GM13977 (cell line): ENCODE measurements around the gene FAM81A.
"Not testable (repeated sequence)": the region's sequence is repeated elsewhere in the genome, so short reads cannot be mapped to it uniquely, and the experiment has no call there.

Source experiments
- DNase-seq: peaks from one replicate; pipeline ENCODE4 v3.0.0; 2012; ENCODE audit warnings: low spot score
- in situ Hi-C: fragments of 300-500 bp; cut with MboI; formaldehyde crosslinking; loops from one replicate; pipeline ENCODE4 v1.12.0; 2022; ENCODE audit warnings: low sequenced_read_pairs, low pct_unique_long_range_greater_than_20kb, mixed read lengths, inconsistent platforms; ENCODE audit not compliant: unreplicated experiment
- TF ChIP-seq, protein P1 (sequence below): IDR thresholded peaks from 2 replicates; pipeline ENCODE4 v1.5.1; 2012; ENCODE audit warnings: mild to moderate bottlenecking, control low read depth; ENCODE audit not compliant: insufficient read depth; ENCODE audit errors: extremely low read depth, missing control alignments

Gene FAM81A

DNA sequence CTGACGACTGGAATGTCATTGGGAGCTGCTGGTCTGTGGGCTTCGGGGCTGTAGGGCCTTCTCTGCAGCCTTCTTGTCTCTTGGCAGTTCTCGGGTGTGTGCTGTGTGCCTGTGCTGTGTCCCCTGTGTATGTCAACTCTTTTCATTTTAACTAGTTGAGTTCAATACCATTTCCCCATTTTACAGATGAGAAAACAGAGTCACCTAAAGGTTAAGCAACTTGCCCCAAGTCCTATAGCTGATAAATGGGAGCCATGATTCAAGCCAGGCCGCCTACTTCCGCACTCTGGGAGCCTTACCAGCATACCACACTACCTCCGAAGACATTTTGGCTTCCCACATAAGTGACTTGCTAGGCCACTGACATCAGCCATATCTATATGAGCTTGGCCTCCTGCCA, 85.7 kb downstream of the FAM81A start:
- DNase-seq, result no peak
- in situ Hi-C loops, result no loop called here
- TF ChIP-seq, protein P1, sequence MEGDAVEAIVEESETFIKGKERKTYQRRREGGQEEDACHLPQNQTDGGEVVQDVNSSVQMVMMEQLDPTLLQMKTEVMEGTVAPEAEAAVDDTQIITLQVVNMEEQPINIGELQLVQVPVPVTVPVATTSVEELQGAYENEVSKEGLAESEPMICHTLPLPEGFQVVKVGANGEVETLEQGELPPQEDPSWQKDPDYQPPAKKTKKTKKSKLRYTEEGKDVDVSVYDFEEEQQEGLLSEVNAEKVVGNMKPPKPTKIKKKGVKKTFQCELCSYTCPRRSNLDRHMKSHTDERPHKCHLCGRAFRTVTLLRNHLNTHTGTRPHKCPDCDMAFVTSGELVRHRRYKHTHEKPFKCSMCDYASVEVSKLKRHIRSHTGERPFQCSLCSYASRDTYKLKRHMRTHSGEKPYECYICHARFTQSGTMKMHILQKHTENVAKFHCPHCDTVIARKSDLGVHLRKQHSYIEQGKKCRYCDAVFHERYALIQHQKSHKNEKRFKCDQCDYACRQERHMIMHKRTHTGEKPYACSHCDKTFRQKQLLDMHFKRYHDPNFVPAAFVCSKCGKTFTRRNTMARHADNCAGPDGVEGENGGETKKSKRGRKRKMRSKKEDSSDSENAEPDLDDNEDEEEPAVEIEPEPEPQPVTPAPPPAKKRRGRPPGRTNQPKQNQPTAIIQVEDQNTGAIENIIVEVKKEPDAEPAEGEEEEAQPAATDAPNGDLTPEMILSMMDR, result no peak

DNA sequence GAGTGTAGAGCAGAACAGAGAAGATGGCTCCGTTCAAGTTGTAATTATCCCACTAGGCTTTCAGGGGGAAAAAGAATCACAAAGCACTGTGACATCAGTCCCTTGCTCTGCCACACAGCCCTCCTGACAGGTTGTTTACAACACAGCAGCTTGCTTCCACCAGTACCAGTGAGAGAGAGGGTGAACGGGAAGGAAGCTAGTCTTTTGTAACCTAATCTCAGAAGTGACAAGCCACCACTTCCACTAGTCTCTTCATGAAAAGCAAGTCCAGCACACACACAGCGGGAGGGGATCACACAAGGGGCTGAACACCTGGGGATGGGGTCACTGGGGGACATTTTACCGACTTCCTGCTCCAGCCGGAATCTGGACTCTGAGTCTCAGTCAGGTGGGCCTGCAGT, 86.3 kb downstream of the FAM81A start:
- DNase-seq, result no peak
- TF ChIP-seq, protein P1, result no peak
- in situ Hi-C loops, result no loop called here

DNA sequence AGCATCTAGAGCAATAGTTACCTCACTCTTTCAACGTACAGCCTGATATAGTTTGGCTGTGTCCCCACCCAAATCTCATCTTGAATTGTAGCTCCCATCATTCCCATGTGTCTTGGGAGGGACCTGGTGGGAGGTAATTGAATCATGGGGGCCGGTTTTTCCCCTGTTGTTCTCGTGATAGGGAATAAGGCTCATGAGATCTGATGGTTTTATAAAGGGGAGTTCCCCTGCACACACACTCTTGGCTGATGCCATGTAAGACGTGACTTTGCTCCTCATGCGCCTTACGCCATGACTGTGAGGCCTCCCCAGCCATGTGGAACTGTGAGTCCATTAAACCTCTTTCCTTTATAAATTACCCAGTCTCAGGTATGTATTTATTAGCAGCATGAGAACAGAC, 88.5 kb downstream of the FAM81A start:
- in situ Hi-C loops, DNase-seq: not testable (repeated sequence)

- DNase-seq, result no peak
- in situ Hi-C loops, result no loop called here
- TF ChIP-seq, protein P1, result no peak
Measured at GRCh38 chr15:59528429-59528828, 90.4 kb downstream of the FAM81A start.

GRCh38 chr15:59528961-59529402, 91.0 kb downstream of the FAM81A start:
- TF ChIP-seq, protein P1, result peak; percentile 78
- DNase-seq, result peak; percentile 49
- in situ Hi-C loops, result no loop called here

DNA sequence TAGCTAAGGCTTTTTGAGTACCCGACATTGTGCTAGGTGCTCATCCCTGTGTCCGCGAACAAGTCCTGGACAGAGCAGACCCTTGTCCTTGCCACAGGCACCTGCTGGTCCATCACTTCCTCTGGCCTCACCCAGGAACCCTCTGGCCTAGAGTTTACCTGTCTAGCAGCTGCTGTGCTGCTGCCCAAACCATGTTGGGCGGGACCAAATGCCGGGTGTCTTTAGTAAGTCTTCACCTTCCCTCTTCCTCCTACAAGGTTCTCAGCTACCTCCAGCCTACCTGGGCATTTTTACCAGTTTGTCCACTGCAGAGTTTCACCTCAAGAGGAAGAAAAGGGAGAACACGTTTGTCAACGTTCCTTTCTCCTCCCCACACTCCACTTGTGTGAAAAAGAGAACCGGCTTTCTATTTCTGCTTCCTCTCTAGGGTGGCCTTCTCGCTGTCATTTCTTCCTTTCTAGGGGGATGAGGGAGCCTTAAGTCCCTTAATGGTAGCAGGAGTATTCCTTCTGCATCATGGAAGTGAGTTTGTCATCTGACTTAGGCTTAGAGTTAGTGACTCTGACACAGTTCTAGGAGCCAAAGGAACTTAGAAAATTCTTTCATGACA, 93.2 kb downstream of the FAM81A start:
- no peak for DNase-seq
- TF ChIP-seq, protein P1, result no peak
- in situ Hi-C loops, result loop anchor here (10.0 kb wide), 1 partner anchor 94 kb away; no protein-coding TSS in a partner anchor

DNA sequence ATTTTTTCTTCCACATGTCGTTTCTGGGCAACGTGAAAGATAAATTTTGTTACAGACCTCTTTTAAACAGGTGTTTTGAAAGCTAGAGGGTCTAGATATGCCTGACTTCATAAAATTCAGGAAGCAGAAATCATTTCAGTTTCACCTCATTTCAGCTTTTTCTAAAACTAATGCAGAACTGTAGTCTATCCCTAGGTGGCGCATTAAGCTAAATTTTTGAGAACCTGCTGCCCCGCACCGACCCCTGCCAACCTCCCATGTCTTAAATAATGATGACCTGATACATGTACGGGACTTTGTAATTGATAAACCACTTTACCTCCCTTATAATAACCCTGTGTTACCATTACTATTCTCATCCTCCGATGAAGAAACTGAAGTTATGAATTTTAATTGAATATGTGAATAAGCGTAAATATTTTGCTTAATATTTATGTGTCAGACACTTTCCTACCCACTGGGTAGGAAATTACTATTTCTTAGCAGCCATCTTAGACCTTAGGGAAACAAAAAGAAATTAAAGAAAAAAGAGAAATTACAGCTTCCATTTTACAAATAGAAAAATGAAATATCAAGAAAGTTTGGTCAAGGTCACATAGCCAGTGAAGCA, 94.9 kb downstream of the FAM81A start:
- TF ChIP-seq, protein P1, result peak; percentile 66
- in situ Hi-C loops, result loop anchor here (10.0 kb wide), 1 partner anchor 92 kb away; no protein-coding TSS in a partner anchor
- peak; percentile 26 for DNase-seq
